NOMO-1 (cell line): ENCODE results near the gene OTOS.

ENCODE experiments used
- DNase-seq, 2 experiments: peaks; one replicate each; lab custom pipeline; 2025; ENCODE audit not compliant: unreplicated experiment in 2 of 2; lab: John Stamatoyannopoulos, UW

The OTOS gene

DNA sequence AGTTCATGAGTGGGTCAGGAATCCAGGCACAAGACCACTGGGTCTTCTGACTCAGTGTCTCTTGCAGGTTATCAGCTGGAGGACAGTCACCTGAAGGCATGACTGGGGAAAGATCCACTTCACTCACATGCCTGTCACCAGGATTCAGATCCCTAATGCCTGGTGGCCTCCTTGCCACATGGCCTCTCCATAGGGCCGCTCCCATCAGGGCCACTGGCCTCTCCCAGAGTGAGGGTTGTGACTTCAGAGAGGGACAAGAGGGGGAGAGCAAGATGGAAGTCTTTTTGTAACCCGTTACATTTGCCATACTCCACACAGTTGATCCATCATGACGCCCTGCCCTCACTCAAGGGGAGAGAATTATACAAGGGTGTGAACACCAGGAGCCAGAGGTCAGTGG, 13.0 kb upstream of the OTOS start:
- DNase-seq, result no peak

DNA sequence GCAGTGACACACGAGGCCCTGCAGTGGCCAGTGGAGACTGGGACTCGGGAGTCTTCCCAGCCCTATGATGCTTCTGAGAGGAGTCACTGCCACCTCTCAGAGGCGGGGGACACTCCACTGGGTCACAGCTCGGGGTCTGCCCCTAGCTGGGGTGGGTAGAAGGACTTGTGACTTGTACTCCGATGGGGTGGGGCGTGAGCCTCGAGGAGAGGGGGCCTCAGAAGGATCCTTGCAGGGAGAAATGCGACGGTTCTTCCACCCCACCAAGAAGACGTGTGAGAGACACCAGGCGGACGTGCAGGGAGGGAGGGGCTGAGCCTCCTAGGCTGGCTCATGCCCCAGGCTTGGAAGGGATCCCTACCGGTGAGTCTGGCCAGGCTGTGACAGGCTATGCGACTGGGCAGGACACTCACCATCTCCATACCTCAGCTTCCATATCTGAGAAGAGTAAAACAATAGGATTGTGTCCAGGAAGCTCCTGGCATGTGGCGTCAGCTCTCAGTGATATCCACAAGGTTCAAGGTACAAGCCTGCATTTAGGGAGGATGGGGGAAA, 11.1 kb upstream of the OTOS start:
- no peak for DNase-seq

DNA sequence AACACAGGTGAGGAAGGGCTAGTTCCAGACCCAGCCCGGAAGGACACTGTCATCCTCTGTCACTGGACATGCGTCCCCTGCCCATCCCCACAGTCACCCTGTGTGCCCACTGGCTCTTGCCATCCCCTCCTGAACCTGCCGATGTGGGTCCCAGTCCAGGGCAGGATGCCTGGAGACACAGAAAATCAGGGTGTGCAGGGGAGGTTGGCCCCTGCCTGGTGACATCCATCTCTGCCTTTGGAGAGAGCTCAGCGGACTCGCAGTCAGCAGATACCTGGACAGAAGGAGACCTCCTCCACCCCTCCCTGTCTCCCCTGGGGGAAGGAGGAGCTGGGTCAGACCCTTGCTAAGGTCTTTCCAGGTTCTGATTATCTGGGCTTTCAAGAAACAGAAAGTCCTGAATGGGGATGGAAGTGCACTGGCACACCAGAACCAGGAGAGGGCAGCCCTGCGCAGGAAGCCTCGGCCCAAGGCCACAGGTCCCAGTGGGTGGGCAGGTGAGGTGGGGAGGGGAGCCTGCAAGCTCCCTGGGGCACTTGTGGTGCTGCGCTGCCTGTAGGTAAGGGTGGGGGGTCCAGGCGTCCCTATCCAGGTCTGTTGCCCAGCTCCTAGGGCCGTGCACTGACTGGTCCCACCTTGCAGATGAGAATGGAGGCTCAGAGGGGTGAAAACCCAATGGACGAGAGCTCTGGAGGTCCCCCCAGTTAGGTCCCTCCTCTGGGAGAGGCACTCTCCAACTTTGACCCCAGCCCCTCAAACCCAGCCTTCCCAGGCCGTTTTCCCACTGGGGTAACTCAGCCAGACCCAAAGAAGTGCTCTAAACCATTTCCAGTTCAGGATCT, 9.7 kb upstream of the OTOS start:
- peak; percentile 8 to 12 for DNase-seq

DNA sequence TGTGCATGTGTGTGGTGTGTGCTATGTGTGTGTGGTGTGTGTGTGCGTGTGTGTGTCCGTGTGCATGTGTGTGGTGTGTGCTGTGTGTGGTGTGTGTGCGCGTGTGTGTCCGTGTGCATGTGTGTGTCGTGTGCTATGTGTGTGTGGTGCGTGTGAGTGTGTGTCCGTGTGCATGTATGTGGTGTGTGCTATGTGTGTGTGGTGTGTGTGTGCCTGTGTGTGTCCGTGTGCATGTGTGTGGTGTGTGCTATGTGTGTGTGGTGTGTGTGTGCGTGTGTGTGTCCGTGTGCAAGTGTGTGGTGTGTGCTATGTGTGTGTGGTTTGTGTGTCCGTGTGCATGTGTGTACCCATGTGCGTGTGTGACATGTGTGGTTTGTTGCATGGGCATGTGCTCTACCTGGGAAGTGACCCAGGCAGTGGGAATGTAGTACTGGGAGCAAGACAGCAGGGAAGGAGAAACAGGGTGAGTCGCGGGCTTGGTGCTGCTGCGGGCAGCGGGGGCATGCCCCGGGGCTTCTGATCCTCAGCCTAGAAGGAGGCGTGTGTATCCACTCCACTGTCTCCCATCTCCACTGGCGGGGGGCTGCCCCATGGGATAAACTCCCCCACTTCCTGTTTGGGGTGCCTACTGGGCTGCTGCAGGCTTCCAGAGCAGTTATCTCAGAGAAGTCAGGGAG, 7.6 kb upstream of the OTOS start:
- DNase-seq, result no peak

DNA sequence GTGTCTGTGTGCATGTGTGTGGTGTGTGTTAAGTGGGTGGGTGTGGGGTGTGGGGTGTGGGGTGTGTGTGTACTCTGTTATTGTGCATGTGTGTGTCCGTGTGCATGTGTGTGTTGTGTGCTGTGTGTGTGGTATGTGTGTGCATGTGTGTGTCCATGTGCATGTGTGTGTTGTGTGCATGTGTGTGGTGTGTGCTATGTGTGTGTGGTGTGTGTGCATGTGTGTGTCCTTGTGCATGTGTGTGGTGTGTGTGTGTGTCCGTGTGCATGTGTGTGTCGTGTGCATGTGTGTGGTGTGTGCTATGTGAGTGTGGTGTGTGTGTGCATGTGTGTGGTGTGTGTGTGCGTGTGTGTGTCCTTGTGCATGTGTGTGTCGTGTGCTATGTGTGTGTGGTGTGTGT, 6.9 kb upstream of the OTOS start:
- DNase-seq, result no peak

- DNase-seq, result no peak
Measured at GRCh38 chr2:240146627-240147278, 6.3 kb upstream of the OTOS start.

DNA sequence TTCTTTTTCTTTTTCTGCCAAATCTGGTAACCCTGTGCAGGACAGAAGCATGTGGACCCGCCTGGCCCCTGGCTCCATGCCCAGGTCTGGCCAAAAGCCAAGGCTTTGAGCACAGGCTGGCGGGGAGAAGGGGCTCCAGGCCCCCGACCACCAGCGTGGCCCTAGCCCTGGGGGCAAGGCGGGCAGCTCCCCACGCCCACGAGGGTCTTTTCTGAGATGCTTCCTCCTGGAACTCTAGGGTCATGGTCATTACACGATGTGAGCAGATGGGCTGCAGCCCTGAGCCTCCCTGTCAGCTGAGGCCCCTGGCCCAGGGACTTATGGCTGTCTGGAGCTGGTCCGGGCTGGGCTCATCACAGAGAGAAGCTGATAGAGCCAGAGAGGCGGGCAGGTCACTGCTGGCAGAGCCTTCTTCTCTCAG, 5.7 kb upstream of the OTOS start:
- no peak for DNase-seq

DNA sequence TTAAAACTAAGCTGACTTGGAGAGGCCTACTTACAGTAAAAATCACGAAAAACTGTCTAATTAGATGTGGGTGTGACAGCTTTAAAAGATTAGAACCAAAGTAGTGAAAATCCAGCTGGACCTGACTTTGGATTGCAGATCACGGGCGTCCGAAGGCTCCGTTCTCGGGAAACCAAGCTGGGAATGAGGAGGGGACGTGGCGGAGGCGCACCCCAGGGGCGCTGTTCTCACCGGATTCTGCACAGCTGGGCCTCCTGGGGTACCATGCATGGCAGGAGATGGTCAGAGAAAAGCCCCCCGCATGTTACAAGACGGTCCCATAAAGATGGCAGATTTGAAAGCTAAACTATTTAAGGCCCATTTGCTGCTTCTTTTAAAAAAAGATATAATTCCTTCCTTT, 5.0 kb upstream of the OTOS start:
- no peak for DNase-seq

- DNase-seq, result no peak
Measured at GRCh38 chr2:240144649-240145261, 4.3 kb upstream of the OTOS start.

- peak; percentile 40 to 53 for DNase-seq
Measured at GRCh38 chr2:240143801-240144648, 3.6 kb upstream of the OTOS start.

DNA sequence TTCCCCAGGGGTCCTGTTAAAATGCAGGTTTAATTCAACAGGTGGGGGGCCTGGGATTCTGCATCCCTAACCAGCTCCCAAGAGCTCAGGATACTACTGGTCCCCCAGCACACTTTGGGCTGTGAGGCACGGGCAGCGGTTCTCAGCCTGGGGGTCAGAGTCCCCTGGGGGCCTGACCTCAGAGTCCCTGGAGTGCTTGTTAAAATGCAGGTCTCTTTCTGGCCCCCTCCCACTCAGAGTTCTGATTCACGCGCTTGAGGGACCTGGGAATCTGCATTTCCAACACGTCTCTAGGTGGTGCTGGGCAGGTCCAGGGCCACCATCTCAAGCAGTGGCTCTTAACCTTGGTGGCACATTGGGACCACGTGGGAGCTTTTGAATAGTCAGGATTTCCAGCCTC, 2.8 kb upstream of the OTOS start:
- no peak for DNase-seq

DNA sequence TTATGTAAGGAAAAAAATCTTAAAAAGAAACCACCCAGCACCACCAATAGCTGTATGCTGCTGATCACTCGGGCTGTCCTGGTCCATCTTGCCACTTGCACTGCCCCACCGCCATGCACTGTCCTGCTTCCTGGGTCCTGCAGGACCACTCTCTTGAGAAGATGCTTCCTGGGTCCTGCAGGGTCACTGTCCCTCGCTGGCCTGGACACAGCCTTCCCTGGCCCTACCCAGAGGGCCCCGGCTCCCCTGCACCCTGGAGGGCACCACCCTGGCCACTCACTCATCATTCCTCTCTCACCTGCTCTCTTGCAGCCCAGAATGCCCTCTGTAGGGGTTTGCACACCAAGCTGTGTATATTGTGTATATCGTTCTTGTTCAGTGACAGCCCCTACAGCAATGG, 2.4 kb upstream of the OTOS start:
- DNase-seq, result no peak

GRCh38 chr2:240142256-240142775, 1.9 kb upstream of the OTOS start:
- no peak for DNase-seq

DNA sequence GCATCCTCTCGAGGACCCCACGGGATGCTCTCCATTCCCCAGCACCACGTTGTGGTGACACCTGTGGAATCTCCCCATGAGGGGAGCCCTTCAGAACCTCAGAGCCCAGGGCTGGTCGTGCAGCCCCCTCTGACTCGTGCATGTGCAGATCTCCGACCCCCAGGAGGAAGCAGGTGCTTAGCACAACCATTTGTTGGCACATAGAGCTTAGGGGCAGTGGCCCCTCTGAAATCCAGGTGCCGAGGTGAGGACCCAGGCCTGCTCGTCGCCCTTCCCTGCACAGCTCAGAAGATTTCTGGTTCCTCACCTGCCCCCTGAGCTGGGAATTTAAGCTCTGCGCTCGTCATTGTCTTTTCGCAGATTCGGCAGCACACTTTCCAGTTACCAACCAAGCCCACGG, 1.3 kb upstream of the OTOS start:
- DNase-seq, result no peak

DNA sequence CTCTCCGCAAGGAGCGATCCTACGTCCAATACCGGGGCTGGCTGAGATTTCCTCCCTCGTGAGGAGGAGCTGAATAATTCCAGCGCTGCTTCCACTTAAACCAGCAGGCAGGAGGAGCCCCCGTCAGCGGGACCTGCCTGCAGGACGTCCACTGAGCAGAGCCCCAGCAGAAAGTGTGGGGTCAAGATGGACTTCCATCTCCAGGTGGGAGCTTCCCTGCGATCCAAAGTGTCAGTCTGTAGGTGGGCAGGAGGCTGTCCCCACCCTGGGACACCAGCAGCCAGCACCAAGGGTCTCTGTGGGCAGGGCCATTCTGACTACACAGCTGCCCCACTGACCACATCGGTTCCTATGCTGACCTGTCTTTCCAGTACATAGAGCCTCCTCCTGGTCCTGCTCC, 462 bp upstream of the OTOS start:
- DNase-seq, result no peak

DNA sequence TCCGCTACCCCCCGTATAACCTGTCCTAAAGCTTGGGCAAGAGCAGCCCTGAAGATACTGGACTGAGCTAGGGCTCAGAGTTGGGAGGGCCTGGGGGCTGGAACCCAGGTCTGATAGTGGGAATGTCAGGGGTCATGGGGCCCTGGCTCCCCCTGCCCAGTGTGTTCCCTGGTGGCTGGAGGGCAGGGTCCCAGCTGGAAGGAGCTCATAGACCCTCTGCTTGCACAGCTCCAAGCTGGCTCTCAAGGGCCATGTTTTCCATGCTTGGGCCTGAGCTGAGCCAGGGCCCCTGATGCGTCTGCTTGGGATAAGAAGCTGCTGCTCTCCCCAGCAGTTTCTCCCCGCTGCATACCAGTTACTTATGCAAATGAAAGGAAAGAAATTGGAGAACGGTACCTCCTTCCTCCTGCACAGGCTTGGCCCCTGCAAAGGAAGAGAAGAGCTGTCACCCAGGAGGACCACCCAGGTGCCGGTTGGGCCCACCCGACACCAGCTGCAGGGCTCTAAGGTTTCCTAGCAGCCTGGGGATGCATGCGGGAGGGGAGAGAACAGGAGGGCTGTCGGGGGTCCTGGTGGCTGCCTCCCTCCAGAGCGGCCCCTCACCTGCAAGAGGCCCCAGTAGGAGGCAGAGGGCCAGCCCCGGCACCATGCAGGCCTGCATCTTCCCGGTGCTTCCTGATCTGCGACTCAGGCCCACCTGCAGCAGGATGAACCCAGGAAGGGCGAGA, 628 bp downstream of the OTOS start:
- DNase-seq, result no peak

- no peak for DNase-seq
Measured at GRCh38 chr2:240139011-240139441, 1.4 kb downstream of the OTOS start.

GRCh38 chr2:240138254-240138984, 2.0 kb downstream of the OTOS start:
- DNase-seq, result no peak
